ENCODE results near the gene GH1. TPM values are rescaled to one million over a fixed set of nuclear protein-coding genes. Genes with fewer than 3 reads are reported as not detected.
A peak's percentile ranks its signal among the peaks of the same experiment; 100 is the strongest.
"Not testable (repeated sequence)": the region's sequence is repeated elsewhere in the genome, so short reads cannot be mapped to it uniquely, and the experiment has no call there.

The GH1 gene
- polyA plus RNA-seq, 1 of the 3 experiments (the other 2 are of a cell fraction): not detected

- H3K36me3 ChIP-seq (replicated peaks in 1 of 2; ENCODE audit: control insufficient read depth in 1 of 2, insufficient read depth in 2 of 2, low read length in 1 of 2); H3K4me3 ChIP-seq (ENCODE audit: low read depth in 2 of 2, low read length in 1 of 2); H3F3A ChIP-seq (replicated peaks; ENCODE audit: insufficient read depth); H3K79me2 ChIP-seq (ENCODE audit: insufficient read depth); H2AFZ ChIP-seq (ENCODE audit: low read depth); H3K27ac ChIP-seq (ENCODE audit: low read depth in 2 of 2, low read length in 1 of 2); H3K4me1 ChIP-seq (ENCODE audit: control insufficient read depth in 1 of 2, insufficient read depth in 2 of 2, low read depth in 1 of 2, low read length in 1 of 2); POLR2A ChIA-PET; H3K9me2 ChIP-seq; H3K9ac ChIP-seq; H4K20me1 ChIP-seq (ENCODE audit: insufficient read depth); H3K4me2 ChIP-seq; H3K9me3 ChIP-seq: not testable (repeated sequence)
- peak; percentile 48 for DNase-seq
- peaks cover 11% of the 10 kb centered on the region for H3K27me3 ChIP-seq (ENCODE audit: insufficient read depth)
- TF ChIP-seq CTCF (IDR thresholded peaks at IDR 0.05) (peak; percentile 50), SMC3 (IDR thresholded peaks at IDR 0.05; ENCODE audit: low read depth, low read length) (peak; percentile 7; the same call in 1 of the 2 replicates), RAD21 (IDR thresholded peaks at IDR 0.05; ENCODE audit: low read length) (peak; percentile 39)
- CTCF ChIA-PET: interaction anchor here (0.6 to 2.1 kb wide), 26 partner anchors 10 to 531 kb away, joined by 3 to 10 read pairs (median 4); partner anchors contain the start of gene CSHL1
- 14% methylated on average over 9 of the region's 13 CpGs for WGBS (ENCODE audit: low lambda C conversion rate)
Observed at GRCh38 chr17:63889026-63889848, 29.4 kb downstream of the GH1 start.

GRCh38 chr17:63885119-63885518 lies 33.5 kb downstream of the GH1 start:
- H3K4me2 ChIP-seq; H4K20me1 ChIP-seq (ENCODE audit: insufficient read depth); DNase-seq; H3K9me2 ChIP-seq; H3K36me3 ChIP-seq (replicated peaks in 1 of 2; ENCODE audit: control insufficient read depth in 1 of 2, insufficient read depth in 2 of 2, low read length in 1 of 2); CTCF ChIA-PET; H2AFZ ChIP-seq (ENCODE audit: low read depth); H3K79me2 ChIP-seq (ENCODE audit: insufficient read depth); POLR2A ChIA-PET; H3K27ac ChIP-seq (ENCODE audit: low read depth in 2 of 2, low read length in 1 of 2); H3K9ac ChIP-seq; H3K4me3 ChIP-seq (ENCODE audit: low read depth in 2 of 2, low read length in 1 of 2); H3K27me3 ChIP-seq (ENCODE audit: insufficient read depth); H3K9me3 ChIP-seq; H3K4me1 ChIP-seq (ENCODE audit: control insufficient read depth in 1 of 2, insufficient read depth in 2 of 2, low read depth in 1 of 2, low read length in 1 of 2); H3F3A ChIP-seq (replicated peaks; ENCODE audit: insufficient read depth): not testable (repeated sequence)
- WGBS (ENCODE audit: low lambda C conversion rate): 81% methylated on average over 11 of the region's 11 CpGs

- POLR2A ChIA-PET; DNase-seq; H3F3A ChIP-seq (replicated peaks; ENCODE audit: insufficient read depth); H3K4me1 ChIP-seq (ENCODE audit: control insufficient read depth in 1 of 2, insufficient read depth in 2 of 2, low read depth in 1 of 2, low read length in 1 of 2); H3K36me3 ChIP-seq (replicated peaks in 1 of 2; ENCODE audit: control insufficient read depth in 1 of 2, insufficient read depth in 2 of 2, low read length in 1 of 2); H4K20me1 ChIP-seq (ENCODE audit: insufficient read depth); H3K27me3 ChIP-seq (ENCODE audit: insufficient read depth); H2AFZ ChIP-seq (ENCODE audit: low read depth); H3K9me3 ChIP-seq; H3K4me2 ChIP-seq; H3K79me2 ChIP-seq (ENCODE audit: insufficient read depth); H3K9ac ChIP-seq; H3K9me2 ChIP-seq; H3K4me3 ChIP-seq (ENCODE audit: low read depth in 2 of 2, low read length in 1 of 2); H3K27ac ChIP-seq (ENCODE audit: low read depth in 2 of 2, low read length in 1 of 2): not testable (repeated sequence)
- CTCF ChIA-PET: interaction anchor here (1.4 to 2.7 kb wide), 3 partner anchors 17 to 110 kb away, joined by 5 to 15 read pairs (median 5); no protein-coding TSS in a partner anchor
- WGBS (ENCODE audit: low lambda C conversion rate): 69% methylated on average over 8 of the region's 9 CpGs
Observed at GRCh38 chr17:63882626-63883126, 36.0 kb downstream of the GH1 start.

Data from SK-N-SH (cell line).